K562 treated with DMSO at 1 percent for 12 hours (cell line): ENCODE results near the gene GPS1. TPM values are rescaled to one million over a fixed set of nuclear protein-coding genes. Genes with fewer than 3 reads are reported as not detected.

Source experiments
- total RNA-seq: library from RNA; unstranded; fragments of 300-600 nt; gene quantifications from 2 replicates; pipeline ENCODE4 v1.2.3, GENCODE V29; 2022; ENCODE audit not compliant: insufficient read depth

Gene GPS1
- total RNA-seq: 118 and 137 TPM in 2 replicates

GRCh38 chr17:82051776-82052637 lies at the start of gene GPS1, which contains the start of gene RFNG:
Gene GPS1, plus strand, starts transcription at chr17:82051898. Its CDS starts 34 bp downstream, at chr17:82051932.
Gene RFNG, minus strand, starts transcription at chr17:82051811. Its CDS starts 45 bp downstream, at chr17:82051766.

GRCh38 chr17:82022310-82022980 lies 29.3 kb upstream of the GPS1 start, which contains the start of gene CENPX:
Gene CENPX, minus strand, starts transcription at chr17:82022878. Its CDS starts 17 bp downstream, at chr17:82022861.

GRCh38 chr17:82022981-82023446 lies 28.7 kb upstream of the GPS1 start, which contains the start of gene LRRC45:
Gene LRRC45, plus strand, starts transcription at chr17:82023305. Its CDS starts 339 bp downstream, at chr17:82023644.

GRCh38 chr17:82031303-82031884 lies 20.3 kb upstream of the GPS1 start, which contains the start of gene RAC3:
Gene RAC3, plus strand, starts transcription at chr17:82031678. Its CDS starts 84 bp downstream, at chr17:82031762.

GRCh38 chr17:82037092-82037888 lies 14.4 kb upstream of the GPS1 start, which contains the start of gene DCXR:
Gene DCXR, minus strand, starts transcription at chr17:82037697. Its CDS starts 15 bp downstream, at chr17:82037682.

GRCh38 chr17:82065638-82066303 lies 14.1 kb downstream of the GPS1 start, which contains the start of gene DUS1L:
Gene DUS1L, minus strand, starts transcription at chr17:82065804. Its CDS starts 745 bp downstream, at chr17:82065059.

GRCh38 chr17:82098169-82098938 lies 46.7 kb downstream of the GPS1 start, which contains the start of gene FASN:
Gene FASN, minus strand, starts transcription at chr17:82098236. Its CDS starts 1,791 bp downstream, at chr17:82096445.

Other genes with a start within 250 kb of the GPS1 start
- gene GCGR, start 247.7 kb upstream of the GPS1 start, total RNA-seq: not detected in 2 replicates
- 192 and 316 TPM in 2 replicates for gene MCRIP1, start 218.6 kb upstream of the GPS1 start, total RNA-seq
- not detected in 2 replicates for gene PPP1R27, start 216.8 kb upstream of the GPS1 start, total RNA-seq
- gene P4HB, start 191.4 kb upstream of the GPS1 start, total RNA-seq: 670 and 837 TPM in 2 replicates
- gene ARHGDIA, start 180.6 kb upstream of the GPS1 start, total RNA-seq: 219 and 311 TPM in 2 replicates
- 131 and 173 TPM in 2 replicates for gene ALYREF, start 160.3 kb upstream of the GPS1 start, total RNA-seq
- 460 and 768 TPM in 2 replicates for gene ANAPC11, start 160.2 kb upstream of the GPS1 start, total RNA-seq
- gene NPB, start 149.7 kb upstream of the GPS1 start, total RNA-seq: 3.1 and 4.4 TPM in 2 replicates
- gene PCYT2, start 140.5 kb upstream of the GPS1 start, total RNA-seq: 43.6 and 61.6 TPM in 2 replicates
- gene SIRT7, start 133.7 kb upstream of the GPS1 start, total RNA-seq: 34.3 and 38.5 TPM in 2 replicates
- gene MAFG, start 124.2 kb upstream of the GPS1 start, total RNA-seq: 45.0 and 63.6 TPM in 2 replicates
- gene PYCR1, start 114.6 kb upstream of the GPS1 start, total RNA-seq: 170 and 175 TPM in 2 replicates
- not detected in 2 replicates for gene MYADML2, start 104.7 kb upstream of the GPS1 start, total RNA-seq
- gene NOTUM, start 90.7 kb upstream of the GPS1 start, total RNA-seq: 9.0 and 9.7 TPM in 2 replicates
- 32.7 and 45.0 TPM in 2 replicates for gene ASPSCR1, start 74.3 kb upstream of the GPS1 start, total RNA-seq
- gene CENPX, start 29.0 kb upstream of the GPS1 start, total RNA-seq: 108 and 156 TPM in 2 replicates
- gene LRRC45, start 28.6 kb upstream of the GPS1 start, total RNA-seq: 11.1 and 13.9 TPM in 2 replicates
- 58.4 and 82.9 TPM in 2 replicates for gene RAC3, start 20.2 kb upstream of the GPS1 start, total RNA-seq
- gene DCXR, start 14.2 kb upstream of the GPS1 start, total RNA-seq: 273 and 376 TPM in 2 replicates
- gene RFNG, start 87 bp upstream of the GPS1 start, total RNA-seq: 33.4 and 35.0 TPM in 2 replicates
- gene DUS1L, start 13.9 kb downstream of the GPS1 start, total RNA-seq: 185 and 205 TPM in 2 replicates
- 69.3 and 119 TPM in 2 replicates for gene FASN, start 46.3 kb downstream of the GPS1 start, total RNA-seq
- gene CCDC57, start 160.9 kb downstream of the GPS1 start, total RNA-seq: 10.5 and 13.8 TPM in 2 replicates
- gene SLC16A3, start 177.1 kb downstream of the GPS1 start, total RNA-seq: 1.8 and 2.6 TPM in 2 replicates
- 99.2 and 164 TPM in 2 replicates for gene CSNK1D, start 221.8 kb downstream of the GPS1 start, total RNA-seq